ENCODE measurements around the gene RGL1.
A peak's percentile ranks its signal among the peaks of the same experiment; 100 is the strongest.

The RGL1 gene

DNA sequence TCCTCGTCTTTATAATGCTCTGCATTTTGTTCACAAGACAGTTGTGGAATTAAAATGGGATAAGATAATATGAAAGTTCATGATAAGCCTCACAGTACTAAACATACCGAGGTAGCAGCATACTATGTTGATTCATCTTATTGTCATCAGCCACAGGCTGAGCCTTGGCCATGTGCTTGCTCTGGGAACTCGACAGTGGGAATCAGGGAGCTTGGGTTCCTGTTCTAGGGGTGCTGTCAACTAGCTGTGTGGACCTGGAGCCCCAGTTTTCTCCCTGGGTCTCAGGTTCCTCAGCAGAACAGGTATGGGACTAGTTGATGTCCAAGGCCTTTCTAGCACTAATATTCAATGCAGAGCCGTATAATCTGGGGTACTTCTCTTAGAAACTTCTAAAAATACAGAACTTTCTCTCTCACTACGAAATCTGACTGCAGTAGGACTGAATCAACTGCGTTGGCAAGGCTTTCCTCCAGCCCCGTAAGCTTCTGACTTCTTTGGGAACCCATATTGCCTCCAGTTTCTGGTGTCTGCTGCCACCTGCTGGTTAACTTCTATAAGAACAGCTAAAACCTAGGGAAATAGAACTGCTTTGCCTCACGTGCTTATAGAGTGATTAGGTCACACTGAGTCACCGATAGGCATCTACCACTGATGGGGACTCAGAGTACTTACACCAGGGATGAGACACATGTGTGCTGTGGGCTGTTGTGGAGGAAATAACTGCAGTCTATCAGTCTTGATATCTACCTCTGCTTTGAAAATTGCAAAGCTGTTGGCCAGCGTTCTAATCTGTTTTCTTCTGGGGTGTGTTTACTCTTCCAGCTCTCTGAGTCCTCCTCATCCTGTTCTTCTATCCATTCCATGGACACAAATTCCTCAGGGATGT lies 110.9 kb downstream of the RGL1 start:
- peak overlapping the region; percentile 58 for H2AFZ ChIP-seq (ENCODE audit: low read length, unreplicated experiment)
- H3K4me1 ChIP-seq (ENCODE audit: control insufficient read depth, insufficient read depth, low read length, unreplicated experiment): peaks cover 36% of the 10 kb centered on the region
- peak overlapping the region; percentile 94 for H3K27ac ChIP-seq (ENCODE audit: low read depth, low read length)
- H3K4me3 ChIP-seq (ENCODE audit: low read depth, low read length): peak overlapping the region; percentile 51
- no peaks in the 10 kb centered on the region for H3K27me3 ChIP-seq (ENCODE audit: insufficient read depth, low read length)
- no peaks in the 10 kb centered on the region for H3K79me2 ChIP-seq (ENCODE audit: control insufficient read depth, insufficient read depth, low read length, unreplicated experiment)
- peaks cover 22% of the 10 kb centered on the region for H3K36me3 ChIP-seq (ENCODE audit: insufficient read depth, low read length)

DNA sequence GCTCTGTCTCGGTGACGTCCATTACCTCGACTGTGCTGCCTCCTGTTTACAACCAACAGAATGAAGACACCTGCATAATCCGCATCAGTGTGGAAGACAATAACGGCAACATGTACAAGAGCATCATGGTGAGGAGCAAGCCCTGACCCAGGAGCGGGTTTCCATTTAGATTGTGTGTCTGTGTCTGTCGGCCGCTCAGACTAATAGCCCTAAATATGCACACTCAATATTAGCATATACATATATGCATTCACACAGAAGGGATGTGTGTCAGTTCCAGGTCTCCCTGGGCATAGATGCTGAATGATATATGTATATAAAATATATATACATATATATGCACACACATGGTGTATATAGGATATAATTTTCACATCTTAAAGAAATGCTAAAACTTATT lies 111.7 kb downstream of the RGL1 start:
- Histone ChIP-seq H3K36me3 (ENCODE audit: insufficient read depth, low read length) (peaks cover 23% of the 10 kb centered on the region), H3K27me3 (ENCODE audit: insufficient read depth, low read length) (no peaks in the 10 kb centered on the region), H3K27ac (ENCODE audit: low read depth, low read length) (peak overlapping the region; percentile 55)

DNA sequence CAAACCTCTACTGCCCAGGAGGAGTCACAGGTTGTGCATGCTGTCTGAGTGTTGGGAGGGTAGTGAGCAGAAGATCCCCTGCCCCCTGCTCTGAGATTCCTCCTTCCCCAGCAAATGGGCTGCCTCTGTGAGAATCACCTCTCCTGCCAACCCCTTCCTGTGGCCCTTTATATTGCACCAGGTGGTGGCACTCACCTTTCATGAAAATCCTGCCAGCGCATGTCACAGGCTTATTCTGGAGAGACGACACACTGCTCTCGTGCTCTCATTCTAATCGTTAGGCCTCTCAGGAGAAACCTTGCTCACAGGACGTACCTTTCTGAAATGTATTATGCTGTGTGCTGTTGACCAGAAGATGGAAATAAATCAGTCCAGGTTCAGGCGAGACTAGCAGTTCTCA lies 113.7 kb downstream of the RGL1 start:
- Histone ChIP-seq H3K27ac (ENCODE audit: low read depth, low read length) (no peak overlapping the region), H3K4me3 (ENCODE audit: low read depth, low read length) (no peak overlapping the region), H3K27me3 (ENCODE audit: insufficient read depth, low read length) (no peaks in the 10 kb centered on the region), H2AFZ (ENCODE audit: low read length, unreplicated experiment) (no peak overlapping the region), H3K36me3 (ENCODE audit: insufficient read depth, low read length) (peaks cover 23% of the 10 kb centered on the region), H3K79me2 (ENCODE audit: control insufficient read depth, insufficient read depth, low read length, unreplicated experiment) (no peaks in the 10 kb centered on the region), H3K4me1 (ENCODE audit: control insufficient read depth, insufficient read depth, low read length, unreplicated experiment) (peaks cover 31% of the 10 kb centered on the region)

More for the DNA sequence above, 111.7 kb downstream of the RGL1 start:
- Histone ChIP-seq H3K4me3 (ENCODE audit: low read depth, low read length) (no peak overlapping the region), H3K4me1 (ENCODE audit: control insufficient read depth, insufficient read depth, low read length, unreplicated experiment) (peaks cover 36% of the 10 kb centered on the region), H3K79me2 (ENCODE audit: control insufficient read depth, insufficient read depth, low read length, unreplicated experiment) (no peaks in the 10 kb centered on the region), H2AFZ (ENCODE audit: low read length, unreplicated experiment) (no peak overlapping the region)

DNA sequence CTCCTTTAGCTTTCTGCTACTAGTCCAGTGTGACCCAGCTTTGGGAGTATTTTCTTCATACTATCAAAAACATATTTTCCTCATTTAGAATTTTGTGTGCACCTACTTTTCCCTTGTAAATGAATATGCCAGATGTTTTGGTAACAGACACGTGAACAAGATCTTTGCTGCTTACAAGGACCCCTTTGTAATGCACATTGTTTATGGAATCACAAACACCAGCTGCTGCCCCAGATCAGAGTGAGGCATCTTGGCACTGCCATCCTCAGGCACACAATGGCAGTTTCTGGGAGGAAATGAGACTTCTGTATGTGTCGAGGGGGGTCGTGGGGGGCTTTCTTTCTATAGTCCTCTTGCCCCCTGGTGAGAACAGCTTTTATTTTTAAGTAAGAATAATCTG lies 115.7 kb downstream of the RGL1 start:
- H3K4me1 ChIP-seq (ENCODE audit: control insufficient read depth, insufficient read depth, low read length, unreplicated experiment): peaks cover 11% of the 10 kb centered on the region
- peaks cover 27% of the 10 kb centered on the region for H3K36me3 ChIP-seq (ENCODE audit: insufficient read depth, low read length)
- H3K4me3 ChIP-seq (ENCODE audit: low read depth, low read length): no peak overlapping the region
- H2AFZ ChIP-seq (ENCODE audit: low read length, unreplicated experiment): no peak overlapping the region
- H3K27ac ChIP-seq (ENCODE audit: low read depth, low read length): no peak overlapping the region
- no peaks in the 10 kb centered on the region for H3K79me2 ChIP-seq (ENCODE audit: control insufficient read depth, insufficient read depth, low read length, unreplicated experiment)
- no peaks in the 10 kb centered on the region for H3K27me3 ChIP-seq (ENCODE audit: insufficient read depth, low read length)

DNA sequence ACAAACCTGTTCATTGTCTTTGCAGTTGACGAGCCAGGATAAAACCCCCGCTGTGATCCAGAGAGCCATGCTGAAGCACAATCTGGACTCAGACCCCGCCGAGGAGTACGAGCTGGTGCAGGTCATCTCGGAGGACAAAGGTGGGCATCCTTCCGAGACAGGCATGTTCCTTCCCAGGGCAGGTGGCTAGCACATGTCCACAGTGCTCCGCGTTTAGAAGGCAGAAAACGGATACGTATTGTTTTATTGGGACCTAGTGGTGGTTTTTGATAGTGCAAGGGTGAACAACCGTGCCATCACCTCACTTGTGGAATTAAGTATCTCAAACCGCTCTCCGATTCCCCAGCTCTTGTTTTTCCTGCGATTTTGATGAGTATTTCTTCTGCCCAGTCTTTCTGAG lies 117.3 kb downstream of the RGL1 start:
- Histone ChIP-seq H3K4me3 (ENCODE audit: low read depth, low read length) (no peak overlapping the region), H3K36me3 (ENCODE audit: insufficient read depth, low read length) (peaks cover 23% of the 10 kb centered on the region), H3K79me2 (ENCODE audit: control insufficient read depth, insufficient read depth, low read length, unreplicated experiment) (no peaks in the 10 kb centered on the region), H2AFZ (ENCODE audit: low read length, unreplicated experiment) (no peak overlapping the region), H3K4me1 (ENCODE audit: control insufficient read depth, insufficient read depth, low read length, unreplicated experiment) (peaks cover 8% of the 10 kb centered on the region), H3K27ac (ENCODE audit: low read depth, low read length) (no peak overlapping the region), H3K27me3 (ENCODE audit: insufficient read depth, low read length) (no peaks in the 10 kb centered on the region)

- Histone ChIP-seq H2AFZ (ENCODE audit: low read length, unreplicated experiment) (no peak overlapping the region), H3K79me2 (ENCODE audit: control insufficient read depth, insufficient read depth, low read length, unreplicated experiment) (no peaks in the 10 kb centered on the region), H3K27me3 (ENCODE audit: insufficient read depth, low read length) (no peaks in the 10 kb centered on the region), H3K27ac (ENCODE audit: low read depth, low read length) (no peak overlapping the region), H3K4me3 (ENCODE audit: low read depth, low read length) (no peak overlapping the region), H3K36me3 (ENCODE audit: insufficient read depth, low read length) (peaks cover 18% of the 10 kb centered on the region), H3K4me1 (ENCODE audit: control insufficient read depth, insufficient read depth, low read length, unreplicated experiment) (peaks cover 10% of the 10 kb centered on the region)
These were observed 121.0 kb downstream of the RGL1 start for GRCh38 chr1:183925947-183926346.

DNA sequence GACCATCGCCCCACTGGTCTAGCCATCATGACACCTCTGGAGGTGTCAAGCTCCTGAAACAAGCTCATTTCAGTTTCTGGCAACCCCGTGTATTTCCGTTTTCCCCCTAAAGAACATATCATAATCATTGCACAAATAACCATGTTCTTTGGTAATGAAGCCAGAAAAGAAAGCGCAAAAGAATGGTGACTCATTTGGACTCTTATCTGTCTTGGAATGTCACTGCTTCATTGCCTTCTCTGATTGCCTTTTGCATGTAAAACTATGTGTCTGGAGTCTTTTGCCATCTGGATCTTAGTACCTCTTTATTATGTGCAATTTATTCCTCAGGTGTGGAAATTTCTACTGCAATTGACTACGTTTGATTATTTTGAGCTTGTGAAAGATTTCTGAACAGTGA lies 122.1 kb downstream of the RGL1 start:
- H3K4me3 ChIP-seq (ENCODE audit: low read depth, low read length): no peak overlapping the region
- H2AFZ ChIP-seq (ENCODE audit: low read length, unreplicated experiment): no peak overlapping the region
- peaks cover 12% of the 10 kb centered on the region for H3K36me3 ChIP-seq (ENCODE audit: insufficient read depth, low read length)
- H3K79me2 ChIP-seq (ENCODE audit: control insufficient read depth, insufficient read depth, low read length, unreplicated experiment): no peaks in the 10 kb centered on the region
- no peak overlapping the region for H3K27ac ChIP-seq (ENCODE audit: low read depth, low read length)
- peaks cover 19% of the 10 kb centered on the region for H3K4me1 ChIP-seq (ENCODE audit: control insufficient read depth, insufficient read depth, low read length, unreplicated experiment)
- H3K27me3 ChIP-seq (ENCODE audit: insufficient read depth, low read length): no peaks in the 10 kb centered on the region

DNA sequence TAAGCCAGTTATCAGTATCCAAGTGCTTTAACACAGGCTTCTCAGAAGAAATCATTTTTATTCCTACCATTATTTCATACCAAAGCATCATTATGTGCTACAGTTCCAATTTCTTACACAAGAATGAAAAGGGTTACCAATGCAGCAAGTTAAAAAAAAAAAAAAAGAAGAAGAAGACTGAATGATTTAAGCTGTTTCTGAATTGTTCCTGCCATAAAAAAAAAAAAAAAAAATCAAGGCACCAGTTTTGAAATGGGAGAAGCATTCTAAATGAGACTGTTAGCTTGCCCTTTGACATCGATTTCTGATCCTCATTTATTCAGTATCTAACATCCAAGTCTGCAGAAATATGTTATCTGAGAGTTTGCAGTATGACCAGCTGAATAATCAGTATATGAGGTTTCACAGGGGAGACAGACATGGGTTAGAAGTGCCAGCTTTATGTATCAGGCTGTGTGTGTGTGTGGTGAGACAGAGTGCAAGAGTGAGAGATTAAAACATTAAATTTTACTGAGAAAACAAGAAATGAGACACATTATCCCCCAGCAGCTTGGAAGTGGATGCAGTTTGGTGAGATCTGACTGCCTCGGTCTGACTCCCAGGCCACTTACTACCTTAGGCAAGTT lies 126.8 kb downstream of the RGL1 start:
- H2AFZ ChIP-seq (ENCODE audit: low read length, unreplicated experiment): no peak overlapping the region
- H3K79me2 ChIP-seq (ENCODE audit: control insufficient read depth, insufficient read depth, low read length, unreplicated experiment): no peaks in the 10 kb centered on the region
- H3K36me3 ChIP-seq (ENCODE audit: insufficient read depth, low read length): no peaks in the 10 kb centered on the region
- no peaks in the 10 kb centered on the region for H3K27me3 ChIP-seq (ENCODE audit: insufficient read depth, low read length)
- H3K4me3 ChIP-seq (ENCODE audit: low read depth, low read length): 0 out of 2 replicates have a peak overlapping the region, but pooled peaks have one; percentile 16
- H3K4me1 ChIP-seq (ENCODE audit: control insufficient read depth, insufficient read depth, low read length, unreplicated experiment): peaks cover 24% of the 10 kb centered on the region
- no peak overlapping the region for H3K27ac ChIP-seq (ENCODE audit: low read depth, low read length)

- Histone ChIP-seq H2AFZ (ENCODE audit: low read length, unreplicated experiment) (no peak overlapping the region), H3K79me2 (ENCODE audit: control insufficient read depth, insufficient read depth, low read length, unreplicated experiment) (no peaks in the 10 kb centered on the region), H3K4me3 (ENCODE audit: low read depth, low read length) (0 out of 2 replicates have a peak overlapping the region, but pooled peaks have one; percentile 16), H3K27me3 (ENCODE audit: insufficient read depth, low read length) (no peaks in the 10 kb centered on the region), H3K27ac (ENCODE audit: low read depth, low read length) (no peak overlapping the region), H3K4me1 (ENCODE audit: control insufficient read depth, insufficient read depth, low read length, unreplicated experiment) (peaks cover 17% of the 10 kb centered on the region), H3K36me3 (ENCODE audit: insufficient read depth, low read length) (no peaks in the 10 kb centered on the region)
These were observed 127.5 kb downstream of the RGL1 start for GRCh38 chr1:183932412-183932811.

DNA sequence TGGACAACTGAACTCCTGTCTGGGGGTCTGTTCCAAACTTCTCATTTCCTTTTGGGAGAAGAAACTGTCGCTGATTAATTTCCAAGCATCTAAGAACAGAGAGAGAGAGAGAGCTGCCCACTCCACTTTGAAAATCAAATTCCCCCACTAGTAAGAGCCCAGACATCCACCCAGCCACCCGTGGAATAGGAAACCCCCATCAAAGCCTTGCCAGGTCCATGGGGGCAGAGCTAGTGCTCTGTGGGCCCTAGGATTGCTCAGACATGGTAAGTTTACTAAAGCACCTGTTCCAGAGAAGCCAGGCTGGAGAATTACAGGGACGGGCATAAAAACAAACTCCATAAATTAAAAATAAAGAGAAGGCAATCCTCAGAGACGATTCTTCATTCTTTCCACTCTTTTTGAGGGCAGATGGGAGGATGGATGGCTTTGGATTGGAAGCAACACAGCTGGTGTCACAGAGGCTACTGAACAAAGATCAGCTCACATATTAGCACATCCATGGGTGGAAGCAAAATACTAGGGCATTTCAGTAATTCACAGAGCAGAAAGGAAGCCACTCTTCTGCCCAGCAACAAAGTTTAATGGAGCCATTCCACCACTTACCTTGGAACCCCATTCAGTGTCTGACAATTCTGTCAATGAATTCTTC lies 128.7 kb downstream of the RGL1 start:
- H3K4me1 ChIP-seq (ENCODE audit: control insufficient read depth, insufficient read depth, low read length, unreplicated experiment): peaks cover 17% of the 10 kb centered on the region
- H3K27ac ChIP-seq (ENCODE audit: low read depth, low read length): no peak overlapping the region
- no peak overlapping the region for H3K4me3 ChIP-seq (ENCODE audit: low read depth, low read length)
- H2AFZ ChIP-seq (ENCODE audit: low read length, unreplicated experiment): no peak overlapping the region
- no peaks in the 10 kb centered on the region for H3K36me3 ChIP-seq (ENCODE audit: insufficient read depth, low read length)
- no peaks in the 10 kb centered on the region for H3K27me3 ChIP-seq (ENCODE audit: insufficient read depth, low read length)
- no peaks in the 10 kb centered on the region for H3K79me2 ChIP-seq (ENCODE audit: control insufficient read depth, insufficient read depth, low read length, unreplicated experiment)

Measured in ACC112 (cell line).